ENCODE data around the gene ADAMTS3. TPM values are rescaled to one million over a fixed set of nuclear protein-coding genes. Genes with fewer than 3 reads are reported as not detected.

The ADAMTS3 gene
- total RNA-seq, 4 donors from 2014 or later: 0.37 to 3.6 (median 0.75) TPM

DNA sequence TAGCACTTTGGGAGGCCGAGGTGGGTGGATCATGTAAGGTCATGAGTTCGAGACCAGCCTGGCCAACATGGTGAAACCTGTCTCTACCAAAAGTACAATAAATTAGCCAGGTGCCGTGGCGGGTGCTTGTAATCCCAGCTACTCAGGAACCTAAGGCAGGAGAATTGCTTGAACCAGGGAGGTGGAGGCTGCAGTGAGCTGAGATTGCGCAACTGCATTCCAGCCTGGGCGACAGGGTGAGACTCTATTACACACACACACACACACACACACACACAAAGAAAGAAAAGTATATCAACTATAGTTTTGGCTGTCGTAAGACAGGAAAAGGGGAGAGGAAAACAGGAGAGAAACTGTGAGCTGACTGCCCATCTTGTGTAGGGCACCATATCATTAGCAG is 171.7 kb downstream of the ADAMTS3 start:
- H3K4me3 ChIP-seq (ENCODE audit: low read depth, poor library complexity, severe bottlenecking): no peak overlapping the region
- intact Hi-C loops (cut with DNase I; ENCODE audit: low total_unique reads): no loop called here
- 71 to 74% methylated on average over 7 of the region's 7 CpGs for WGBS, 2 donors
- DNase-seq (ENCODE audit: low spot score in 2 of 2): no peak
- TF ChIP-seq POLR2A (IDR thresholded peaks at IDR 0.05): no peak
- TF ChIP-seq, protein P1, sequence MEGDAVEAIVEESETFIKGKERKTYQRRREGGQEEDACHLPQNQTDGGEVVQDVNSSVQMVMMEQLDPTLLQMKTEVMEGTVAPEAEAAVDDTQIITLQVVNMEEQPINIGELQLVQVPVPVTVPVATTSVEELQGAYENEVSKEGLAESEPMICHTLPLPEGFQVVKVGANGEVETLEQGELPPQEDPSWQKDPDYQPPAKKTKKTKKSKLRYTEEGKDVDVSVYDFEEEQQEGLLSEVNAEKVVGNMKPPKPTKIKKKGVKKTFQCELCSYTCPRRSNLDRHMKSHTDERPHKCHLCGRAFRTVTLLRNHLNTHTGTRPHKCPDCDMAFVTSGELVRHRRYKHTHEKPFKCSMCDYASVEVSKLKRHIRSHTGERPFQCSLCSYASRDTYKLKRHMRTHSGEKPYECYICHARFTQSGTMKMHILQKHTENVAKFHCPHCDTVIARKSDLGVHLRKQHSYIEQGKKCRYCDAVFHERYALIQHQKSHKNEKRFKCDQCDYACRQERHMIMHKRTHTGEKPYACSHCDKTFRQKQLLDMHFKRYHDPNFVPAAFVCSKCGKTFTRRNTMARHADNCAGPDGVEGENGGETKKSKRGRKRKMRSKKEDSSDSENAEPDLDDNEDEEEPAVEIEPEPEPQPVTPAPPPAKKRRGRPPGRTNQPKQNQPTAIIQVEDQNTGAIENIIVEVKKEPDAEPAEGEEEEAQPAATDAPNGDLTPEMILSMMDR (IDR thresholded peaks at IDR 0.05): no peak

DNA sequence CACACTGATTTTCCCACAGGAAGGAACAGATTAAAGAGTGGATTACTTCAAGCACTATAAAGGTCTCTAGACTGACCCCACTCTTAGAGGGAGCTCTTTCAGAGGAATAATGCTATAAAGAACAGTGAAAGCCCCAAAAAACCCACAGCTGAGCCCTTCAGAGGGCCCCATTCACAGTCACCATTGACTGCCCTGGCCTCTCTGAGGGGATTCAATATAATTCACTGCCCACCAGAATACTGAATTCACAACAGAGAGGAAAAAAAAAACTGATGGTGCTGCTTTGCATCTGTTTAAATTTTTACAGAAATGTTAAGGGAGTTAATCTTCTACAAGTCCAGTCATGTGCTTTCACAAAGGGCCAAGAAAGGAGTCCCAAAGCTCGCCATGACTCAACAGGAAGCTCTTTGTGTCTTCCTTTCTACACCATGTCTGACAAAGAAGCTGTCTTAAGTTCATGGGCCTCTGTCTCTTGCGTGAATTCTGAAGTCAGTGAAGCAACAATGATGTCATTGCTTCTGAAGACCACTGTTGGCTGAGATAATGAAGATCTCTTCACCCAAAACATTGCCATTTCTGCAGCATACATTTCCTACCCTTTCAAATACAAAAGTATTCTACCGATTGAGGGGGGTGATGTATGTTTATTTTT is 174.9 kb downstream of the ADAMTS3 start:
- 56 to 65% methylated on average over 3 of the region's 3 CpGs for WGBS, 2 donors
- intact Hi-C loops (cut with DNase I; ENCODE audit: low total_unique reads): no loop called here

DNA sequence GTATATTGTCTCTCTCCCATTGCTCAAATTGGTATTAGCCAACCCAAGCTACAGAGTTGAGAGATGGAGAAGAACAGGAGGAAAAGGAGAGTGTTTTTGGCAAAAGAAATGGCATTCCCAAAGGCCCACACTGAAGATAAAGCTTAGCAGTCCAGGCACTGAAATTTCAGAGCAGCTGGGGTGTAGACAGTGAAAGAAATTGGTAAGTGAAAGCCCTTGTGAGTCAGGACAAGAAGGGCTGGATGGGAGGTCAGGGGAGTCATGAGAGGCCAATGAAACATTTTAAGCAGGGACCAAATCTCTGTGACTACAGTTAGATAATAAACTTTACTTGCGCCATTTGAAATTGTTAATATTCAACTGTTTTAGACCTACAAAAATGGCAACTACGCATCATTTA is 177.7 kb downstream of the ADAMTS3 start:
- TF ChIP-seq, protein P1 (IDR thresholded peaks at IDR 0.05): no peak
- TF ChIP-seq POLR2A (IDR thresholded peaks at IDR 0.05): no peak
- intact Hi-C loops (cut with DNase I; ENCODE audit: low total_unique reads): no loop called here
- DNase-seq (ENCODE audit: low spot score in 2 of 2): no peak
- 88 to 97% methylated on average over 2 of the region's 2 CpGs for WGBS, 2 donors
- H3K4me3 ChIP-seq (ENCODE audit: low read depth, poor library complexity, severe bottlenecking): no peak overlapping the region

More for the DNA sequence above, 174.9 kb downstream of the ADAMTS3 start:
- H3K4me3 ChIP-seq (ENCODE audit: low read depth, poor library complexity, severe bottlenecking): no peak overlapping the region
- no peak for TF ChIP-seq POLR2A (IDR thresholded peaks at IDR 0.05)
- TF ChIP-seq, protein P1 (IDR thresholded peaks at IDR 0.05): no peak
- no peak for DNase-seq (ENCODE audit: low spot score in 2 of 2)

DNA sequence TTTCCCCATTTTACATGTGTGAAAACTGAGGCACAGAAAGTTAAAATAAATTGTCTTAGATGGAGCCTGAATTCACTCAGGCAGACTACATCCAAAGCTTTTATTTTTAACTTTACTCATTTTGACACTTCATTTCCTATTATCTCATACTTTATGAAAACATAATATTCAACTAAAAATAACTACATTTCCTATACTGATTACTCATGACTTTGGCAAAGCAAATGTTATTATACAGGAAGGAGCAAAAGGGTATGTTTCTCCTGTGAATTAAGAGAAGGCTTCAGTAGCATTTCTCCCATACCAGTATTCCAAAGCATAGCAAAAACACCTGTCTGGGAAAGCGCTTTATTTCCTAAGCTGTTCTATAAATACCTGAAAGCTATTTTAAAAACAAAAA is 178.6 kb downstream of the ADAMTS3 start:
- WGBS, 2 donors: 78 to 80% methylated on average over 1 of the region's 1 CpG
- TF ChIP-seq, protein P1 (IDR thresholded peaks at IDR 0.05): no peak
- no peak for TF ChIP-seq POLR2A (IDR thresholded peaks at IDR 0.05)
- no peak overlapping the region for H3K4me3 ChIP-seq (ENCODE audit: low read depth, poor library complexity, severe bottlenecking)
- DNase-seq (ENCODE audit: low spot score in 2 of 2): no peak
- intact Hi-C loops (cut with DNase I; ENCODE audit: low total_unique reads): no loop called here

DNA sequence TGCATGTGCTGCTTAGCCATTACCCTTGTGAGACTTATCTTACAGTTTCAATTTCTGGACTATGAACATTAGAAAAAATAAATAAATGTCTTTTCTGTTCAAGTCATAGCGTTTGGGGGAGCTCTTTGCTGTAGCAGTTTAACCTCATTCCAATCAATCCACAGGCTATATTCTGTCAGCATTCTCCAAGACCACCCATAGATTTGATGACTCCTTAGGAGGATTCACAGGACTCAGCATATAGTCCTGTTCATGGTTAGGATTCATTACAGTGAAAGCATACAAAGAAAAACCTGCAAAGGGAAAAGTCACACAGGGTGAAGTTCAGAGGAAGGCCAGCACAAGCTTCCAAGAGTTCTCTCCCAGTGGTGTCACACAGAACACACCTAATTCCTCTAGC is 180.5 kb downstream of the ADAMTS3 start:
- H3K4me3 ChIP-seq (ENCODE audit: low read depth, poor library complexity, severe bottlenecking): no peak overlapping the region
- intact Hi-C loops (cut with DNase I; ENCODE audit: low total_unique reads): no loop called here
- TF ChIP-seq, protein P1 (IDR thresholded peaks at IDR 0.05): no peak
- no peak for TF ChIP-seq POLR2A (IDR thresholded peaks at IDR 0.05)
- 82 to 86% methylated on average over 1 of the region's 1 CpG for WGBS, 2 donors
- DNase-seq (ENCODE audit: low spot score in 2 of 2): no peak

DNA sequence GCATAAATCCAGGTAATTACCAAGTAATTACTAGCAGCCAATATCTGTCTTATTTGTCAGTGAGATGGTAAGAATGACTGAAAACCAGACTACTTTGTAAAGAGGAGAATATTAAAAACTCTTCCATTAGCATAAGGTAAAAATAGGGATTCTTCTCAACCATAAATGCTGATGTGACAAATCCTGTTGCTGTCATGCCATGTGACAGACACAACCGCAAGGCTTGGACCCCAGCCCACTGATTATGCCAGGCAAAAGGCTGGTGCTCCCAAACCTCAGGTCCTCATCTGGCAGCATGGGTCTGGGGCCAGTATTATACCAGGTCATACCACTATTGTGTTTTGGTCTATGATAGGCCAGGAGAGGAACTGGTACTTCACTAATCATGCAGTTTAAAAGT is 181.1 kb downstream of the ADAMTS3 start:
- TF ChIP-seq POLR2A (IDR thresholded peaks at IDR 0.05): no peak
- TF ChIP-seq, protein P1 (IDR thresholded peaks at IDR 0.05): no peak
- no peak overlapping the region for H3K4me3 ChIP-seq (ENCODE audit: low read depth, poor library complexity, severe bottlenecking)
- DNase-seq (ENCODE audit: low spot score in 2 of 2): no peak
- WGBS, 2 donors: 50 to 58% methylated on average over 1 of the region's 1 CpG
- intact Hi-C loops (cut with DNase I; ENCODE audit: low total_unique reads): no loop called here
